Neural cell (in vitro differentiated cells): ENCODE data around the gene SPATS2.

Source experiments
- CTCF ChIP-seq: fragments of 450-650 bp; IDR thresholded peaks from 2 replicates; pipeline ENCODE4 v1.5.1; 2014; ENCODE audit warnings: antibody characterized with exemption, mild to moderate bottlenecking, moderate library complexity; ENCODE audit not compliant: poor library complexity, severe bottlenecking
- EP300 ChIP-seq: fragments of 450-650 bp; conservative IDR thresholded peaks from 2 replicates; pipeline ENCODE4 v1.6.1; 2014; ENCODE audit warnings: antibody characterized with exemption, mild to moderate bottlenecking, moderate library complexity; ENCODE audit not compliant: poor library complexity, severe bottlenecking
- EZH2 ChIP-seq: fragments of 200-600, 300-800 bp; shearing (Covaris generic), sonication (generic); IDR thresholded peaks from 2 replicates; pipeline ENCODE4 v1.6.1; 2014; ENCODE audit warnings: antibody characterized with exemption, low read length, borderline replicate concordance, mild to moderate bottlenecking; ENCODE audit not compliant: insufficient read depth, poor library complexity, severe bottlenecking
- MXI1 ChIP-seq: fragments of 450-650 bp; conservative IDR thresholded peaks from 2 replicates; pipeline ENCODE4 v1.6.1; 2014; ENCODE audit warnings: antibody characterized with exemption, mild to moderate bottlenecking; ENCODE audit not compliant: poor library complexity, severe bottlenecking
- POLR2AphosphoS5 ChIP-seq: IDR thresholded peaks from 2 replicates; pipeline ENCODE4 v1.6.1; 2012
- RAD21 ChIP-seq: fragments of 450-650 bp; conservative IDR thresholded peaks from 2 replicates; pipeline ENCODE4 v1.6.1; 2014; ENCODE audit warnings: antibody characterized with exemption, mild to moderate bottlenecking, moderate library complexity
- REST ChIP-seq: IDR thresholded peaks from 2 replicates; pipeline ENCODE4 v1.6.1; 2012; ENCODE audit warnings: borderline replicate concordance
- TAF1 ChIP-seq: IDR thresholded peaks from 2 replicates; pipeline ENCODE4 v1.6.1; 2012; ENCODE audit warnings: low read depth

- no peak for TF ChIP-seq TAF1
- no peak for TF ChIP-seq CTCF
- TF ChIP-seq EP300 = no peak
- TF ChIP-seq REST = no peak
- TF ChIP-seq RAD21 = no peak
- TF ChIP-seq EZH2 = no peak
- TF ChIP-seq MXI1 = no peak
- TF ChIP-seq POLR2AphosphoS5 = no peak
These were observed 61.5 kb downstream of the SPATS2 start for GRCh38 chr12:49428793-49429192.
